ENCODE data around the gene GPR137. TPM values are rescaled to one million over a fixed set of nuclear protein-coding genes. Genes with fewer than 3 reads are reported as not detected.

Gene GPR137
- polyA plus RNA-seq, 3 donors: 13.0 to 28.5 (median 25.2) TPM

DNA sequence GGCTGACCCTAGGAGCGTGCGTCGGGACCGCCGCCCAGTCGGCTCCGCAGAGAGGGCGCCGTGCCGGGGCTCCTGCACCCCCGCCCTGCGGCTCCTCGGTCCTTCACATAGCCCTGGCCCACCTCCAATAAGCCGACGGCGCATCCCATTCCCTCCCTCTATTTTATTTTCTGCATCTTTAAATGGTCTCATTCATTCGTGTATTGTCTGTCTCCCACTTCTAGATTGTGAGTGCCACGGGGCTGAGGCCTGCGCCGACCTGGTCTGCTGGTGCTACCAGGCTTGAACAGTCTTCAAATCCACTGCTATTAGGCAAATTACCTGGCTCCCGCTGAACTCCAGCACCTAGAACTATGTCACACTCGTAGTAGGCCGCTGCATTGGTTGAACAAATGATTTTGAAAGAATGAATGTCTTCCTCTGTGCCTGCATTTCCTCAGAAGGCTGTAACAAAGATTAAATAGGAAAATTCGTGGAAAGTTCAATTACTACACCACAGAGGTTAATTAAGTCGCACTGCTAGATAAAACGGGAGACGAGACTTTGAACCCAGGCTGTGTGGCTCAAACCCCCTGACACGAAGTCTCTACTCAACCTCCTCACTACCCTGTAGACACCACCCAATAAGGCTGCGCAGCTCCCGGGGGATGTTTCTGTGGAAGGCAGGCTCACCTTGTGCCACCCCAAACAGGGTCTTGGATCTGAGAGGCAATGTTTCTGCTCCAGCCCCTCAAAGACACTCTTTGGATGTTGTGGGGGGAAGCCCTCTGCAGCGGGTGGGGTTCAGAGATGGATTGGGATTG is 37.7 kb upstream of the GPR137 start:
- WGBS, 3 donors: 37 to 49% (median 41%) methylated on average over 31 of the region's 31 CpGs
- H3K27ac ChIP-seq (ENCODE audit: low read depth, low read length): no peak overlapping the region

DNA sequence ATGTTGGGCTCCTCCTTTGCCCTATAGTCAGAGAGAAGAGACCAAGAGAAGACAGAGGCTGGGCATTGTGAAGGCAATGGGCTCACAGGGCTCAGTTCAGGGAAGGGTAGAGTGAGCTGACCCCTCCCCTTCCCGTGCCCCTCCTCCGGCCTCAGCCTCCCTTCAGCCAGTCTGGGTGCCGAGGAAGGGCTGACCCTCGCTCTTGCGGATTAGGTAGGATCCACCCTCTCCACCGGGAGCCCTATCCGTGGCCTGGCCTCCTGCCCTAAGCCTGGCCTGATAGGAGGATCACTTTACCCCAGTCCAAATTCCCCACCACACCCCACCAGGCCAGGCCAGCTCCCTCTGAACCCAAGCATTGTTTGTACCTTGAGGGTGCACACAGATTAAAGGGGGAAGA is 37.1 kb upstream of the GPR137 start:
- WGBS, 3 donors: 63 to 87% (median 76%) methylated on average over 5 to 7 of the region's 7 CpGs
- no peak overlapping the region for H3K27ac ChIP-seq (ENCODE audit: low read depth, low read length)

GRCh38 chr11:64249038-64249437 is 36.6 kb upstream of the GPR137 start:
- WGBS, 3 donors: 89 to 99% (median 91%) methylated on average over 4 of the region's 4 CpGs
- no peak overlapping the region for H3K27ac ChIP-seq (ENCODE audit: low read depth, low read length)

DNA sequence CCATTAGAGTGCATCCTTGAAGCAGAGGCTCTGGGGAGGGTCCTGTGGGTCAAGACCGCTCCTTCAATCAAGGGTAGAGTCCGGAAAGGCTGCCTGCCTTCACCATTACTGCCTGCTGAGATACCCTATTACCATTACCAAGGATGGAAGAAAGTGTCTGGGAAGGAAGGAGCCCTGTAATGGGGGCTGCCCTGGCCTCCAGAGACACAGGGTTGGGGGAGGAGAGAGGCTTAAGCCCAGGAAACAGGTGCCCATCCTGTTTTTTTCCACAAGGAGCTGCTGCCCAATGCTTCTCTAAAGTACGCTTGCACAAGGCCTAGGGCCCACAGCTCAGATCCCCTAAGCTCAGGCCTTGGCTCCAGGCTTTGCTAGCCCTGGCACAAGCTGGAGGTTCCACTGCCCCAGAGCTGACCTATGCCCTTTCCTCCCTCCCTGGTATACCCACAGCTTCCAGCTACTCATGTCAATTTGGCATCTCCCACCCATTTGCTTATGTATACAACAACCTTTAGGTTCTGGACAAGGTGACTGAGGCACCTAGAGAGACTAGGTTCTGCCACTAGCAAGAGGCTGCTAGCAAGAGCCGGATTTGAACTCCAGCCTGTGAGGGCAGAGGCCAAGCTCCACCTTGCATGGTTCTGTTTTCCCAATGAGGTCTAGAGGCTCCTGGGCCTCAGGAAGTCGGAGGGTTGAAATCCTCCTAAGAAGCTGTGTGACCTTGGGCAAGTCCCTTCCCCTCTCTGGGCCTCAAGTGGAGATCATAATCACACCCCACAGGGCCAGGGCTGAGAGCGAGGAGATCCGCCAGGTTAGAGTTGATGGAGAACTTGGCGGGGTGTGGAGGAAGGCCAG is 35.9 kb upstream of the GPR137 start:
- no peak overlapping the region for H3K27ac ChIP-seq (ENCODE audit: low read depth, low read length)
- 81 to 87% (median 87%) methylated on average over 8 of the region's 8 CpGs for WGBS, 3 donors

- WGBS, 3 donors: 22 to 25% (median 23%) methylated on average over 13 of the region's 13 CpGs
- no peak overlapping the region for H3K27ac ChIP-seq (ENCODE audit: low read depth, low read length)
Observed at GRCh38 chr11:64250415-64251015, 35.1 kb upstream of the GPR137 start.

DNA sequence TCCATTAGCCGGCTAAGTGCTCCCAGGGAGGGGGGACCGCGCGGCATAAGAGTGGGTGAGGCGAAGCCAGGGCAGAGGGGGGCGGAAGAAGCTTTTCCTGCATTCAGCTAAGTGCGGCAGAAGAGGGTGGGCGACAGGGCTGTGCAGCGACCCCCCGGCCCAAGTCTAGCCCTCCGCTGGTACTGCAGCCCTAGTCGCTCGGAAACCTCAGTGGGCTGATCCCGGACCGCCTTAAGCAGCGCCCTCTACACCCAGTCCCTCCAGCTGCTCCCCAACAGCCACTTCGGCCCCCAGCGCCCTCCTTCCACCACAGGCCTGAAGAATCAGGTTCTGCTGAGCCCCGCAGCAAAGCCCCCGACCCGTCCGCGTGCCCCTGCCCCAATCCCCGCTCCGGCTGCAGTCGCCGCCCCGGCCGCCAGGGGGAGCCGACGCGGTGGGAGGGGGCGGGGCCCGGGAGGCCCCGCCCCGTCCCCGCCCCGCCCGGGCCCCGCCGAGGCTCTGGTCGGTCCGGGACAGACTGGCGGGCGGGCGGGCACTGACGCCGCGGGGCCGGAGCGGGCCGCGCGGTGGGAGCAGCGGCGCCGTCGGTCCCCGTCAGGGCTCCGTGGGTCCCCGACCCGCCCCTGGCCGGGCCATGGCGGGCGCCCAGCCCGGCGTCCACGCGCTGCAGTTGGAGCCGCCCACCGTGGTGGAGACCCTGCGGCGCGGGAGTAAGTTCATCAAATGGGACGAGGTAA is 34.5 kb upstream of the GPR137 start, which contains the start of gene PLCB3:
Gene PLCB3 (plus strand): TSS at position 515 of the 737 bp plus-strand sequence. CDS start 120 bp downstream, at position 635.
- 0 to 1% (median 0%) methylated on average over 45 to 75 of the region's 75 CpGs for WGBS, 3 donors

DNA sequence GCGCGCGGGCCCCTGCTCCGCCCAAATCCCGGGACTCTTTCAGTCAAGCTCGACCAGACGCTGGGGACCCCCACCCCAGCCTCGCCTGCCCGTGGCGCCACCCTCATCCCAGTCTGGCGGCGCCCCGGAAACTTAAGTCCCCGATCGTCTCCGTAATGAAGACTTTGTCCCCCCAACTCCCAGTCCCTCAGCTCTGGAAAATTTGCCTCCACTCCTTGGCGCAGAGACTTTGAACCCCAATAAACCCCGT is 34.0 kb upstream of the GPR137 start:
- 0 to 1% (median 0%) methylated on average over 17 to 18 of the region's 18 CpGs for WGBS, 3 donors
- H3K27ac ChIP-seq (ENCODE audit: low read depth, low read length): no peak overlapping the region

More for the DNA sequence above, 34.5 kb upstream of the GPR137 start, which contains the start of gene PLCB3:
- no peak within 1 kb of the TSS for H3K27ac ChIP-seq (ENCODE audit: low read depth, low read length)

- H3K27ac ChIP-seq (ENCODE audit: low read depth, low read length): no peak overlapping the region
- WGBS, 3 donors: 3 to 6% (median 3%) methylated on average over 23 of the region's 23 CpGs
Observed at GRCh38 chr11:64252003-64252872, 33.4 kb upstream of the GPR137 start.

GRCh38 chr11:64253043-64253442 is 32.6 kb upstream of the GPR137 start:
- WGBS, 3 donors: 77 to 83% (median 82%) methylated on average over 8 of the region's 8 CpGs
- no peak overlapping the region for H3K27ac ChIP-seq (ENCODE audit: low read depth, low read length)

GRCh38 chr11:64253481-64253880 is 32.2 kb upstream of the GPR137 start:
- H3K27ac ChIP-seq (ENCODE audit: low read depth, low read length): no peak overlapping the region
- 62 to 65% (median 62%) methylated on average over 5 of the region's 5 CpGs for WGBS, 3 donors

- 87 to 93% (median 93%) methylated on average over 7 of the region's 7 CpGs for WGBS, 3 donors
Observed at GRCh38 chr11:64254326-64254725, 31.3 kb upstream of the GPR137 start.

GRCh38 chr11:64255135-64256128 is 30.2 kb upstream of the GPR137 start:
- WGBS, 3 donors: 89 to 91% (median 91%) methylated on average over 35 of the region's 35 CpGs
- no peak overlapping the region for H3K27ac ChIP-seq (ENCODE audit: low read depth, low read length)

More at GRCh38 chr11:64254326-64254725, 31.3 kb upstream of the GPR137 start:
- H3K27ac ChIP-seq (ENCODE audit: low read depth, low read length): no peak overlapping the region

GRCh38 chr11:64256300-64256699 is 29.3 kb upstream of the GPR137 start:
- H3K27ac ChIP-seq (ENCODE audit: low read depth, low read length): no peak overlapping the region
- 86 to 88% (median 86%) methylated on average over 15 of the region's 15 CpGs for WGBS, 3 donors

GRCh38 chr11:64258356-64258755 is 27.3 kb upstream of the GPR137 start:
- H3K27ac ChIP-seq (ENCODE audit: low read depth, low read length): no peak overlapping the region
- WGBS, 3 donors: 92 to 93% (median 93%) methylated on average over 21 to 24 of the region's 24 CpGs

DNA sequence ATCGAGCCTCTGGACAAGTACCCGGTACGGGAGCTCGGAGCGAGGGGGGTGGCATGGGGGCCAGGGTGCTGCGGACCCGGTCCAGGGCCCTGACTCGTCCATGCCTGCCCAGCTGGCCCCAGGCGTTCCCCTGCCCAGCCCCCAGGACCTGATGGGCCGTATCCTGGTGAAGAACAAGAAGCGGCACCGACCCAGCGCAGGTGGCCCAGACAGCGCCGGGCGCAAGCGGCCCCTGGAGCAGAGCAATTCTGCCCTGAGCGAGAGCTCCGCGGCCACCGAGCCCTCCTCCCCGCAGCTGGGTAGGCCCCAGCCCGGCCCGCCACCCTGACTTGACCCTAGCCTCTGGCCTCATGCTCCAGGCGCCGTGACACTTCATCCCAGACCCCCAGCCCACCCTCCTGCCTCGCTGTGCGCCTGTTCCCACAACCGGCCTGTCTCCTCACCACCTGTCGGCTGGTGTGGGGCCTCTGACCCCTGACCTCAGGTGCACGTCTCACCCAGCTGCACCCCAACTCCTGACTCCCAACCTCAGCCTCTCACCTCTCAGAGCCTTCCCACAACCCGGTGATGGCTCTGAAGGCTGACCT is 26.6 kb upstream of the GPR137 start:
- 91 to 96% (median 92%) methylated on average over 16 to 32 of the region's 32 CpGs for WGBS, 3 donors
- no peak overlapping the region for H3K27ac ChIP-seq (ENCODE audit: low read depth, low read length)

DNA sequence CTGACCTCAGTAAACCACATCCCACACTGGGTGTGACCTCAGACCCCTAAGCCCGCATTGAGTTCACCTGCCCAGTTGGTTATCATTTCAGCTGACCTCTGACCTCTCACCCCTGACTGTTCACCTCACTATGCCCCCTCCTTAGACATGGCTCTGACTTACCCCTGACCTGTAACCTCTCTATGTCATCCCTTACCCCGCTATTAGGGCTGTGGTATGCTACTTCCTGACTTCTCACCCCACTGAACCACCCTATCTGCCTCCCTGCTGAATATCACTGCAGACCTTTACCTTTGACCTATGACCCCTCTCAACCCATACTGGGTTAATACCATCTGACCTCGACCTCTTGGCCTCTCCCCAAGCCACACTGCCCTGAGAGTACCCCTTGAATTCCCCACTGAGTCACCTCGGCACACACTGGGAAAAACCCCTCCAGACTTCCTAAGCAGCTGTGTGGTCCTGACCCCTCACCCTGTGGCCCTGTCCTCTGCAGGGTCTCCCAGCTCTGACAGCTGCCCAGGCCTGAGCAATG is 26.0 kb upstream of the GPR137 start:
- WGBS, 3 donors: 83 to 85% (median 84%) methylated on average over 4 of the region's 4 CpGs

More for the DNA sequence above, 26.0 kb upstream of the GPR137 start:
- no peak overlapping the region for H3K27ac ChIP-seq (ENCODE audit: low read depth, low read length)
